ENCODE results near the gene ST6GALNAC3.
"Not testable (repeated sequence)": the region's sequence is repeated elsewhere in the genome, so short reads cannot be mapped to it uniquely, and the experiment has no call there.

Gene ST6GALNAC3

GRCh38 chr1:76074321-76075187 is at the start of gene ST6GALNAC3:
TSS of gene ST6GALNAC3 (plus strand) at chr1:76074746.
- peak; percentile 67 for DNase-seq (ENCODE audit: low read depth)

- no peak for DNase-seq (ENCODE audit: low read depth)
These were observed 47.2 kb upstream of the ST6GALNAC3 start for GRCh38 chr1:76027341-76027740.

GRCh38 chr1:76029331-76029730 is 45.2 kb upstream of the ST6GALNAC3 start:
- no peak for DNase-seq (ENCODE audit: low read depth)

GRCh38 chr1:76031496-76031895 is 43.0 kb upstream of the ST6GALNAC3 start:
- DNase-seq (ENCODE audit: low read depth), result no peak

- DNase-seq (ENCODE audit: low read depth), result no peak
These were observed 40.6 kb upstream of the ST6GALNAC3 start for GRCh38 chr1:76033800-76034475.

GRCh38 chr1:76035053-76035452 is 39.5 kb upstream of the ST6GALNAC3 start:
- DNase-seq (ENCODE audit: low read depth), result no peak

GRCh38 chr1:76037324-76037723 is 37.2 kb upstream of the ST6GALNAC3 start:
- no peak for DNase-seq (ENCODE audit: low read depth)

GRCh38 chr1:76038287-76039004 is 36.1 kb upstream of the ST6GALNAC3 start:
- DNase-seq (ENCODE audit: low read depth), result no peak

GRCh38 chr1:76046149-76046548 is 28.4 kb upstream of the ST6GALNAC3 start:
- no peak for DNase-seq (ENCODE audit: low read depth)

GRCh38 chr1:76048219-76048618 is 26.3 kb upstream of the ST6GALNAC3 start:
- no peak for DNase-seq (ENCODE audit: low read depth)

GRCh38 chr1:76048926-76049325 is 25.6 kb upstream of the ST6GALNAC3 start:
- no peak for DNase-seq (ENCODE audit: low read depth)

- DNase-seq (ENCODE audit: low read depth), result no peak
These were observed 25.0 kb upstream of the ST6GALNAC3 start for GRCh38 chr1:76049498-76049897.

- not testable (repeated sequence) for DNase-seq (ENCODE audit: low read depth)
These were observed 24.5 kb upstream of the ST6GALNAC3 start for GRCh38 chr1:76050073-76050472.

GRCh38 chr1:76053021-76053420 is 21.5 kb upstream of the ST6GALNAC3 start:
- no peak for DNase-seq (ENCODE audit: low read depth)

- no peak for DNase-seq (ENCODE audit: low read depth)
These were observed 20.2 kb upstream of the ST6GALNAC3 start for GRCh38 chr1:76054359-76054758.

- no peak for DNase-seq (ENCODE audit: low read depth)
These were observed 18.6 kb upstream of the ST6GALNAC3 start for GRCh38 chr1:76055987-76056386.

- DNase-seq (ENCODE audit: low read depth), result no peak
These were observed 15.1 kb upstream of the ST6GALNAC3 start for GRCh38 chr1:76059451-76059850.

GRCh38 chr1:76065270-76065669 is 9.3 kb upstream of the ST6GALNAC3 start:
- DNase-seq (ENCODE audit: low read depth), result no peak

- no peak for DNase-seq (ENCODE audit: low read depth)
These were observed 8.2 kb upstream of the ST6GALNAC3 start for GRCh38 chr1:76066394-76066793.

GRCh38 chr1:76068542-76068941 is 6.0 kb upstream of the ST6GALNAC3 start:
- DNase-seq (ENCODE audit: low read depth), result no peak

- no peak for DNase-seq (ENCODE audit: low read depth)
These were observed 5.5 kb upstream of the ST6GALNAC3 start for GRCh38 chr1:76068953-76069561.

GRCh38 chr1:76070538-76070937 is 4.0 kb upstream of the ST6GALNAC3 start:
- DNase-seq (ENCODE audit: low read depth), result no peak

All from stimulated activated CD4-positive, alpha-beta T cell treated with anti-CD3 and anti-CD28 coated beads, Interleukin-2, amount 100 ng/mL, for 4 hours (primary cell).